Activated CD8-positive, alpha-beta memory T cell treated with anti-CD3 and anti-CD28 coated beads, Interleukin-2, amount 50 U/mL, for 24 hours (primary cell): ENCODE measurements around the gene ITGA6.

Experiments
- DNase-seq: peaks from one replicate; pipeline ENCODE4 v3.0.0-alpha.2; 2020; ENCODE audit errors: extremely low read depth

The ITGA6 gene

DNA sequence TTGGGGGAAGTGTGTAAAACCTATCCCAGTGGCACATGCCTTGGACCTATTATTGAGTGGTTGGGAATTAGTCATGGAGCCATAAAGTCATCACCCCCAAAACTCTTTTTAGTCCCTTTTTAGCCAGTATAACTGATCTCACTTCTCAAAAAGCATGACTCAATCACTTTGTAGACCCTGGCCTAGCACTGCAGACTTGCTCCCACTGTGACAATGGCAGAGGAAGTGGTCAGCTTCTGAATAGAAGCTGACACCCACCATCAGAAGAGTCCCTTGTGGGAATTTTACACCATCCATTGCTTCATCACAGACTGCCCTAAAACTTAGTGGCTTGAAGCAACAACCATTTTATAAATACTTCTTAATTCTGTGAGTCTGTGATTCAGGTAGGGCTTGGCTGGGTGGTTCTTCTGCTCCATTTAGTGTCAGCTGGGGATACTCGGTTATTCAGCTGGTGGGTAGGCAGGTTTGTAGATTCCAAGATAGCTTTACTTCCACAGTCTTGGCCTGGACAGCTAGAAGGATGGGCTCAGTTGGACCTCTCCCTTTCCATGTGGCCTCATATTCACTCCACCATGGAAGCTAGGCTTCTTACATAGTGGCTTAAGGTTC lies 10.8 kb upstream of the ITGA6 start:
- no peak for DNase-seq

DNA sequence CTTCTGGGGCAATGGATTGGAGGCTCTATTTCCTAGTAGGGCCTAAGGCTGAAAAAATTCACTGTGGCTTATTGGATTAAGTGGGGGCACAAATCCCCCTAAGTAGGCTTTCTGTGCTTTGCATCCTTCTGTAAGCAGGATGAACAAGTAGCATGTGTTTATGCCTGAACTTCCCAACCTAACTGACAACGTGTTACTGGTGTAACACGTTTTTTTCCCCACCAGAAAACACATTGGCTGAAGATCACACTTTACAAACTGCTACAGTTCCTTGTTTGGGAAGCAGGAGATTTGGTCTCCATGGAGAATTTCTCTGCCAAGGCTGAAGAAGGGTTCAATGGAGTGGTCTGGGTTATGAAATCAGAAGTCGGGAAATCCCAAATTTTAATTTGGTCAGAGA lies 7.2 kb upstream of the ITGA6 start:
- no peak for DNase-seq

DNA sequence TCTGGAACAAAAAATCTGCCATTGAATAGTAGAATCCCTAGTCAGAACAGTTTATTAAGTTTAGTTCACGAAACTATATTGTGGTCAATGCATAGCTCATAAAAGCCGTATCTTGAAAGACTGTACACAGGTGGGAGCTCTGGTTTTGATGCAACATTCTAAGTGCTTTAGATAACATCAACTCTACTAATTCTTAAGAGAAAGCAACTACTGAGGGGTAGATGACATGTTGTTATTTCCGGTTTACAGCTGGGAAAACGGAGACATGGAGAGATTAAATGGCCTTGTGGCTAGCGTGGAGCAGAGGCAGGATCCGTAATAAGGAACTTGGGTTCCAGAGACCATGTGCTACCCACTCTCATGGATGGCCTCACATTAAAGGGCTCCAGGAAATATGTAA lies 4.2 kb upstream of the ITGA6 start:
- no peak for DNase-seq

DNA sequence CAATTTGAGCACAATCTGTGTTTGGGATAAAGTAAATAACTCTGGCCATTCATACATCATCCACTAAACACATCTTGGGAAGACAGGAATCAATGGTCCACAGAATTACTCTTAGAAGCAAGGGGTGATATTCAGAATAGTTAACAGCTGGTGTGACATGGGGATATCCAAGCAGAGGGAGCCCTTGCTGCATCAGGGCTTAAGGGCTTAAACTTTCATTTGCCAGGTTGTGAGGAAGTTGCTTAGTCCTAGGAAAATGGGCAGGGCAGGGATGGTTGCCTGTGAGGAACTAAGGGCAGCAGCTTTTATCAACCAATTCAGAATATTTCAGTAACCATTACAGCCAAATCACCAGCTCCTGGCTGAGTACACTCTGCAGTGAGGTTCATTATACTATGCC lies 2.0 kb upstream of the ITGA6 start:
- DNase-seq: no peak

DNA sequence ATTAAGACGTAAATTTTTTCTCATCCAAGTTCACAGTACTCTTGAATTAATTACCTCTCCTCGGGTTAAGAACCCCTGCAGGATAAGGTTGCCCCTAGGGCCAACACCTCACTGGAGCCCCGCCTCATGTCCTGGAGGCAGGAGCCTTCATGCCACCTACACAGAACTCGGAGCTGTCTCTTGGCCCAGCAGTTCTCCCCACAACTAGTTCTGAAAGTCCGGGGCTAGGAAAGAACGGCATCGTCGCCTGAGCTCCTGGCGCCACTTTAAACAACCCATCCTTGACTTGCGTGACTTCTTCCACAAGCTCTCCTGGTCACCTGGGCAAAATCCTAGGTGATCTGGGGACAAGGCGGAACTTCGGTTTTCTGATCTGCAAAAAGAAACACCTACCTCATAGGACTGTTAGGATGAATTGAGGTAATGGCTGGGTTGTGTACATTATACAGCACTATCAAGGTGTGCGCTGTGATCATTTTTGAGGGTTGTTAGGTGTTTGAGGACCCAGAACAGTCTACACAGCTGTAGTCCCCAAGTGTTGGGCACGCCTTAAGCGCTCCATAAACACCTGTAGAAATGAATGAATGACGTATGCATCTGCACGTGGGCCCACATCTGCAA lies 641 bp upstream of the ITGA6 start:
- no peak for DNase-seq

DNA sequence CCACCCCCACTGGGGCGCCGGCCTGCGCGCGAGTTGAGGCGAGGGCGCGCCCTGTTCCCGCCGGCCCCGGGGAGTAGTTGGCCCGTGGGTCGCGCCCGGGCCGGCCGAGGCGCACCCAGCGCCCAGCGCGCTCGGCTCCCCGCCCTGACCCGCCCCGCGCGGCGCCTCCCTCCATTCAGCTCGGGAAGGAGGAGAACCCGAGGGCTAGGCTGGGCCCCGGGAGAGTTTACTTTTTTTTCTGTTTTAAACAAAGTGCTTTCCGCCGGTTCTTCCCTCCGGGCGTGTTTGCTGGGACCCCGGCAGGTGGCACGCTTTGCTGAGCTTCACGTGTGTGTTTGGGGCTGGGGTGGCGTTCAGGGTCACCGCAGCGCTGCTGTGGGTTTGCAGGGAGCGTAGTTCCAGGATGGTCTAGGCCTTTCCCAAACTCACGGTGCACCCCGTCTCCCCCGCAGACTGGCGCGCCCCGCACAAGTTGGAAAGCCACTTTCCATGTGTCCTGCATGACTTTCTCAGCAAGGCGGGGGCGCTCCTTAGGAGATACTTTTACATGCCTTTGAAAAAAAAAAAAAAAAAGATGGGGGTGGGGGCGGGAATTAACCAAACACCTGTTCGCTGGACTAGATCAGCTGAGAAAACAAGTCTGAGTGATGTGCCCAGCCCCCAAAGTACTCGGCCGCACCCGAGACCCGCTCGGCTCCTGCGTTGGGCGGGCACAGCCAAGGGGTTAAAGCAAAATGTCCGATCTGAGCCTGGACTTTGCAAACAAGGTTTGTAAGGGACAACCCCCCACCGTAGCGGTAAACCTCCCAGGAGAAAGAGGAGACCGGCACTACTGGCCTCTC lies 825 bp downstream of the ITGA6 start:
- no peak for DNase-seq

DNA sequence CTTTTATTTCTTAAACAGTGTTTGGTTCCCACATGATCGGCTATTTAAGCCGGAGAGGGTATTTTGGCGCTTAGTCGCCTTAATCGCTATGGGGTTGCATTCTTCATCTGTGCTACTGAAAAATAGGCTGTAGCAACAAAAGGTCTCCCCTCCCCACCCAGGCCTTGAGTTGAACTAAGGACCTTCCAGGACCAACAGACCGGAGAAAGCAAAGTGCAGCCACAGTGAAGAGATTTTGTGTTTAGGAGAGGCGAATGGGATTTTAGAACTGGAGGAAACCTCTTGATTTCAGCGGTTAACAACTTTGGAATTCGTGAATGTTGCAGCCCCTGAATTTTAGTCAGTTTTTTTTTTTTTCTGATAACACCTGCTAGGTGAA lies 1.4 kb downstream of the ITGA6 start:
- no peak for DNase-seq

DNA sequence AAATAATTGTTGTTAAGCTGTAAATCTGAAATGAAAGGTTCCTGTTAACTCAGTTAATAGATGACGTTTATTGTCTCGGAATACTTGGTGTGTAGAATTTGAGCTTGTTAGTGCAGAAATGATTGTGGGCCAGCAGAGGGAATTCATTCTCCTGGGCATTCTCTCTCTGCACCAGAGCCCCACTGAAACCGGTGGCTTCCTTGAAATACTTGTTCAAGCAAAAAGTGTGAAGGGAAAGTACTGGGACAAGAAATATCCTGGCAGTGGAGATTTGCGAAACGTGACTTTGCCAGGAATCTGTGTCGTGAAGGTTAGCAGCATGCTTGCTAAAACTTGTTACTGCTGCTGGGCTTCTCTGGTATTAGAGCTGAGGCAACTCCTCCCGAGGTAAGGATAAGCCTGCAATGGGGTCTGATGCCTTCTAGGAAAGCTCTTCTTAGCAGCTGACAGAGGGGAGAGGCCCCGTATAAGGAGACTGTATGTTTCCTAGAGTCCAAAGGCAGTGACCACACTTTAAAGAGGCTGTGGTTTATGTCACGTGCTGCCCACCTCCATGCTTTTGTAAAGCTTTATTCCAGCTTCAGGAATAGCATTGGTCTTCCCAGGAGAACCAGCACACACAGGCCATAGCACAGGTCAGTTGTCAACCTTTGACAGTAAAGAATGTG lies 2.0 kb downstream of the ITGA6 start:
- no peak for DNase-seq

DNA sequence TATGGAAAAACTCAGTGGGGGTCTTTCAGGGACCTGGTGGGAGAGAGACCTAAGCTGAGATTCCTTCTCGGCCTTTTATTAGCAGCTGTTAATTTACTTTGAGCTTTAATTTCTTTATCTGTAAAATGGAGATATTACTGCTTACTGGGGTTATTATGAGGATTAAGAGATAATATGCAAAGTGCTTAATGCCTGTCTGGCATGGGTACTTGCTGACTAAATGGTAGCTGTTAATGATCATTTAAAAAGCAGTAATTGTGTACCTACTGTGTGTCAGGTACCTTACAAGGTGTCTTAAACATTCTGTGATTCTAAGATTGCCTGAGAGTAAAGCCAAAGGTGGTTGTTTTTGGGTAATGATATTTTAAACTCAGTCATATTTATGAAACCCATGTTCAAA lies 2.6 kb downstream of the ITGA6 start:
- no peak for DNase-seq

DNA sequence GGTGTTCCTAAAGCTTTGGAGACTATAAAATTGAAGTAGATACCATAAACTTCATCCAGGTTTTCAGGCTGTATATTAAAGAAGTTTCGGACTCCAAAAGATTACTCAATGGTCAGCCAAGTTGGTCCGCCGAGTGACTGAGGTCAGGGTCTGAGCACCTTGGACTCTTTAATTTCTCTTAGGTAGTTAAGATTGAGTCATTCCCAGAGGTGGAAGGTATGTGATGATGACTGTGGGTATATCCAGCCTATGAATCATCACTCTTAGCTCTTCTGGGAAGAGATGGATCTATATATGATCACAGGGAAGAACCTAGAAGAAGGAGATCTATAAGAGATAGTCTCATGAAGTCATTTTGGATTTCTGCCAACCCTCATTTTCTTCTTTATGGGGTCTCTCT lies 3.3 kb downstream of the ITGA6 start:
- no peak for DNase-seq

DNA sequence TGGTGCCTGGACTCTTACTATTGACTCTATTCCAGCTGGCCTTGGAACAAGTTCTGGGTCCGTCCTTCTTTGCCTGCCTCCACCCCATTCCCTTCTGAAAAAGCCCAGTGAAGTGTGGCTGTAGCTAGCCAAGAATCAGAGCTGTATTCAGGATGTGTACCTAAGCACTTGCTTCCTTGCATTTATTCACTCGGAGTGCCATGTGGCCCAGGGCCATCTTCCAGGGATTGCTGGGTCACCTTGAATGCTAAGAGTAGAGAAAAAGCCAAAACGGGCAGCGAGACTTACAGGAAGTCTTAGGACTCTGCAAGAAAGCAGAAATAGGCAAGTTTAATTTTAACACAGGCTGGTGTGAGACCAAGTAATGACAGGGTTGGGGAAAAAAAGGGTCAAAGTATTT lies 4.1 kb downstream of the ITGA6 start:
- no peak for DNase-seq

DNA sequence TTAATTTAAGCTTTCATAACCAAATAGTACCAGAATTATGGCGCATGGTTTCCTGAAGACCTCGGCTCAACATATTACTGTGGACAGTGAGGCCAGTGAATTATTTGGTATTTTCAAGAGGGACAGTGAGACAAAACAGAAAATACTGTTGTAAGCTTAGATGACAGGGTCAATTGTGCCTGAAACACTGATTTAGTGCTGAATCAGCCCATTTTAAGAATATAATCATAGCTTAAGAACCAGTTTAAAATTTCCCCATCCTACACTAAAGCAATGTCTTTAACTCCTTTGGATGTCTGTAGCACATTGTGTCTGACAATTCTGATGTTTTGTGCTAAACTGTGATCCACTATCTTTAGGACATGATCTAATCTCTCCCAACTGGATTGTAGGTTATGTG lies 4.6 kb downstream of the ITGA6 start:
- no peak for DNase-seq

DNA sequence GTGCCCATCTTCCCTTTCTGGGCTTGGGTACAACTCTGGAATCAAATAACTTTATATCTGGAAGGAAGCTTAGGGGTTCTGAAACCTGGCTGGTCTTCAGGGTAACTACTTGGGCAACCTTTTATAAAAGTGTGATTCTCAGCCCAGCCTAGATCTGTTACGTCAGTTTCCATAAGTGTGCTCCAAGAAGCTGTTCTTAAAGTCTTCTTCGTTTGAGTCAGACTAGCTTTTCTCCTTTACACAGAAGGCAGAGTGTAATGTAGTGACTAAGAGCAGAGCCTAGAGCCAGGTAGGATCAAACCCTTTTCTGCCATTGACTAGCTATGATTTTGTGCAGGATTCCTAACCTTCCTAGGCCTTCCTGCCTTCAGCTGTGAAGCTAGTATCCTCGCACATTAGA lies 5.8 kb downstream of the ITGA6 start:
- no peak for DNase-seq

DNA sequence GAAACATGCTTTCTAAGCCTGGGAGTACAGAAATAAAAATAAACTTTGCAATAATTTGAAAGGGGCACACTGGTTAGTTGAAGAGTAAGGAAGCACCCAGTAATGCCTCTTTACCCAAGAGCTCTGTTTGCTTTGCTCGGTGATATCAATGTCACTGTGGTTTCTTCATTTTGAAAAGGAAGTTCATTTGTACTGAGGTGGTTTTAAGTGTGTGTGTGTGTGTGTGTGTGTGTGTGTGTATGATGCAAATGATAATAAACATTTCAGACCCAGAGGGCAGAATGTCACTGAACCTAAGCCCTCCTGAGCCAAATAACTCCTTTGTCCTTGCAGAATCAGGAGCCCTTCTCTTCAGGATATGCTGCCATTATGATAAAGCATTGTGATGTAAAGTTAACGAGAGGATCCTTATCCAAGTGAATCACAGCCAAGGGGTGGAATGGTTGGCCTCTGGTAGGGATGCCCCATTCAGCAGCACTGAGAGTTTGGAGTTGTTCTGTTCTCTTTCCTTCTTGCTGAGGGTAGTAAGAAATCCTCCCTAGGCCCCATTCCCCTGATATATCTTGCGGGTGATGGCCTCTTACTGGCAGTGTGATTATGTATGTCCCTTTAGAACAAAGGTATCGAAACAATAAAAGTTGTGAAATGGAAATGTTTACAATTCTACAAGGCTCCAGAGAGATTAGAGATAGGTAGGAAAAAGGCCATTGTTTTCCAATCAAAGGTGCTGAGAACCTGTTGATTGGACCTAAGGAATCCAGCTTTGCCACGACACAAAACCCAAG lies 7.6 kb downstream of the ITGA6 start:
- no peak for DNase-seq

DNA sequence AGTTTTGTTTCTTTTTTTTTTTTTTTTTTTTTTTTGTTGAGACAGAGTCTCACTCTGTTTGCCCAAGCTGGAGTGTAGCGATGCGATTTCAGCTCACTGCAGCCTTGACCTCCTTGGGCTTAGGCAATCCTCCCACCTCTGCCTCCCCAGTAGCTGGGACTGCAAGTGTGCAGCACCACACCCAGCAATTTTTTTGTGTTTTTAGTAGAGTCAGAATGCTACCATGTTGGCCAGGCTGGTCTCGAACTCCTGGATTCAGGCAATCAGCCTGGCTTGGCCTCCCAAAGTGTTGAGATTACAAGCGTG lies 8.2 kb downstream of the ITGA6 start:
- no peak for DNase-seq

DNA sequence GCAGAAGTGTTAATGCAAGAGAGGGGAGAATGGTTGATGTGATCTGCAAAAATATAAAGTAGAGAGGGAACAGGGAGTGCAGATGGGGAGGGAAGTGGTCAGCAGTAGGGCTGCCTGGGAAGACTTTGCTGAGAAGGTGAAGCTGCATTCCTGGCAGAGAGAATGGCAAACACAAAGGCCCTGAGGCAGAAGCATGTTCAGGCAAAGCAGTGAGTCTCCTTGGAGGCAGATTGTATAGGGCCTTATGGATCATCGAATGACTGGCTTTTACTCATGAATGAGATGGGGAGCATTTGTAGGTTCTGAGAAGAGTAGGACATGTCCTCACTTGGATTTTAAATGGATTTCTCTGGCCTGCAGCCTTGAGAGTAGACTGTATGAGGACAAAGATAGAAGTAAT lies 9.5 kb downstream of the ITGA6 start:
- no peak for DNase-seq

DNA sequence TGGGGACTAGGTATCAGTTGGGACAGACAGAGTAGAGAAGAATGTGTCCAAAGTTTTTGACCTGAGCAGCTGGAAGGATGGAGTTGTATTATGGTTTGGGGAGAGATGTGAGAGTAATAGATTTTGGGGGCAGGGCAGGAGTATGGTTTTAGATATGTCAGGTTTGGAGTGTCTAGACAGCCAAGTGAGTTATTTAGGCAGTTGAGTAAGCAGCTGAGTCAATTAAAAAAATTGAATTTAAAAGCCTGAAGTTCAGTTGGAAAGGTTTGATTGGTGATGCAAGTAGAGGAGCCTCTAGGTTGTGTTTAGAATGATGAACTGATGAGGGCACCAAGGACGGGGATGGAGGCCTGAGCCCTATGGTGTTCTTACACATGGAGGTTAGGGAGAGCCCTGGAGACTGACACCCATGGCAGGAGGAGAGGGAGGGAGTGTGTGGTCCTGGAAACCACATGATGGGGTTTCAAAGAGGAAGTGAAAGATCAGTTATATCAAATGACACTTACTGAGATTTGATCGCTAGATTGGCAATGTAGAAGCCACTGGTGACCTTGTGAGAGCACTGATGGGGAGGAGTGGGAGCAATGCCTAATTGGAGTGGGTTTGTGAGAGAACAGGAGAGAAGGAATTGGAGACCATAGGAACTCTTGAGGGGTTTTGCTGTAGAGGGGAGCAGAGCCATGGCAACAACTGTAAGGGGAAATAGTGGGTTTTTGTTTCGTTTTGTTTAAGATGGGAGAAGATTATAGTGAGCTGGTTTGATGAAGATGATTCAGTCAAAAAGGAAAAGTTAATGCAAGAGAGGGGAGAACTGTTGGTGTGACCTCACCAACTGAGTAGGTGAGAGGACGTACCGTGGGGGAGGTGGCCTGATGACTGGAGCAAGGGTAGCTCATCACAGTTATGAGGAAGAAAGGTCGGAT lies 10.3 kb downstream of the ITGA6 start:
- DNase-seq: peak; percentile 25

DNA sequence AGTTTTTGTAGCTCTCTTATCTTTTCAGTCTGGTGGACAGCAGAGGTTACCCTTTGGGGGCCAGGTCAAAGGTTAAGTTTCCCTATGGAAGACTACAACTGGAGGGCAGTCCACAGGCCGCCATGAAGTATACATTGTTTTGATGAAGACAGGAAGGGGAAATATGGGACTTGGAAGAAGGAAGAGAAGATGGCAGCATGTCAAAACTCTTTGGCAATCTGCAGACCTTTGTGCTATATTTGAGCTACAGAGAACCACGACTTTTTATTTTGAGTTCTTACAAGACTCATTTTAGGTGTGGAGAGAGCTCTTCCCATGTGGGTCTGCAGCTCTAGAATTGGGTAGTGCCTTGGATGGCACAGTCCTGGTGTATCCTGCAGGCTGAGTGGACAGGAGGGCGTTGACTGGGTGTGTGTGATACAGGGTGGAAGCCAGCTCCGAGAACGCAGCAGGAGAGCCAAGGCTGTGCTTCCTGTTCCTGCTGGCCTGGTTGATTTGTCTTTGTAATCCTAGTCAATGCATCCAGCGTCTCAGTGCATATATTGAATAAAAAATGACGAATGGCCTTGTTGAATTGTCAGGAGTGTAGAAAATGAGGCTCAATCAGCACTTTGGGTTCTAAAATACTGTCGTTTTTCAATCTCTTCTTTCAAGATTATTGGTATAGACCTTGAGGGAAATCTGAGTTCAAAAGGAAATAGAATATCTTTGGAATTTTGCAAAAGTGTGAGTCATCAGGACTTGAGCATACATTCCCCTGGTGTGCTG lies 11.5 kb downstream of the ITGA6 start:
- DNase-seq: no peak

DNA sequence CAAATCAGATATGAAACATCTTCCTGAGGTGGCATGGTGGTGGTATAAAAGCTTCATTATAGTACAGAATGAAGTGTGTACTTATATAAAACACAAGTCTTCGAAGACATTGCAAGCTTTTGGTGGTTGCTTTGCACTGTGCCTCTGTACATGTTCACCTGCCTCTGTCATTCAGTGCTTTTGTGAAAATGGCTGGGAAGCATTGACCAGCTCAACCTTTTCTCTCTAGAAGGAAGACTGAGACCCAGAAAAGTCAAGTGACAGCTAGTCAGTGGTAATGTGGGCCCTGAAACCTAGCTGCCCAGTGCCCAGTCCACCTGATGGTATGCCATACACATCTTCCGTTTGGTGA lies 12.1 kb downstream of the ITGA6 start:
- DNase-seq: no peak

DNA sequence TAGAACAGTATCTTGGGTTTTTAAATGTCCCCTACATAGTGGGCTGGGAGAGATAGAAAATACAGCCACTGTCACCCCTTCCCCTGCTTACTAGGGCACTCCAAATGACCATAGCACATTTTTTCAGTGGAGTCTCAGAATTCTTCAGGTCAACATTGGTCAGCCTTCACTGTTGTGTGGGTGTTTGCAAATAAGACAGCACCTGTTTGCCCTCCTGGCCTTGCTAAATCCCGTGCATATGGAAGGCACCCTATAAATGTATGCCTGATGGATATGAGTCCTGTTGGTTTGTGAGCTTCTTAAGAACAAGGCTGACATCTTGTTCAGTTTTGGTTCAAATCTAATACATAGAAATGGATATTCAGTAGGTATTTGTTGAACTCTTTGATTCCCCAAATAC lies 12.5 kb downstream of the ITGA6 start:
- DNase-seq: no peak
